Activated naive CD8-positive, alpha-beta T cell (primary cell): ENCODE measurements around the gene SH3GL1.
"Not testable (repeated sequence)": the region's sequence is repeated elsewhere in the genome, so short reads cannot be mapped to it uniquely, and the experiment has no call there.

Experiments used
- H3K27ac Mint-ChIP-seq: one replicate; pipeline ENCODE4 v1.8.0; 2021; ENCODE audit warnings: mixed read lengths
- H3K27me3 Mint-ChIP-seq: one replicate; pipeline ENCODE4 v1.8.0; 2021; ENCODE audit warnings: mixed read lengths
- H3K36me3 Mint-ChIP-seq: one replicate; pipeline ENCODE4 v1.8.0; 2021; ENCODE audit warnings: mixed read lengths
- H3K4me1 Mint-ChIP-seq: one replicate; pipeline ENCODE4 v1.8.0; 2021; ENCODE audit warnings: low read depth, mixed read lengths
- H3K4me3 Mint-ChIP-seq: one replicate; pipeline ENCODE4 v1.8.0; 2021; ENCODE audit warnings: mild to moderate bottlenecking, mixed read lengths
- H3K9me3 Mint-ChIP-seq: one replicate; pipeline ENCODE4 v1.8.0; 2021; ENCODE audit warnings: low read depth, mixed read lengths

Gene SH3GL1

GRCh38 chr19:4343370-4344307 lies 56.7 kb downstream of the SH3GL1 start, which contains the start of gene MPND:
MPND (plus strand) TSS chr19:4343562; CDS start chr19:4343594, 32 bp downstream.
- H3K4me3 Mint-ChIP-seq: peak within 1 kb of the TSS; percentile 90
- H3K27ac Mint-ChIP-seq: peak within 1 kb of the TSS; percentile 84
- H3K36me3 Mint-ChIP-seq: no peaks in the 10 kb centered on the region
- H3K4me1 Mint-ChIP-seq: peaks cover 15% of the 10 kb centered on the region
- no peaks in the 10 kb centered on the region for H3K27me3 Mint-ChIP-seq
- H3K9me3 Mint-ChIP-seq: no peaks in the 10 kb centered on the region

GRCh38 chr19:4342615-4343369 lies 57.6 kb downstream of the SH3GL1 start:
- Mint-ChIP-seq H3K36me3 (no peaks in the 10 kb centered on the region), H3K4me1 (peaks cover 22% of the 10 kb centered on the region), H3K9me3 (no peaks in the 10 kb centered on the region), H3K4me3 (peak overlapping the region; percentile 90), H3K27ac (peak overlapping the region; percentile 84), H3K27me3 (no peaks in the 10 kb centered on the region)

GRCh38 chr19:4342314-4342614 lies 58.1 kb downstream of the SH3GL1 start:
- Mint-ChIP-seq H3K9me3 (no peaks in the 10 kb centered on the region), H3K27me3 (no peaks in the 10 kb centered on the region), H3K4me1 (peaks cover 23% of the 10 kb centered on the region), H3K27ac (peak overlapping the region; percentile 84), H3K4me3 (peak overlapping the region; percentile 90), H3K36me3 (no peaks in the 10 kb centered on the region)

- peaks cover 20% of the 10 kb centered on the region for H3K4me1 Mint-ChIP-seq
- peak within 1 kb of the TSS; percentile 87 for H3K27ac Mint-ChIP-seq
- H3K27me3 Mint-ChIP-seq: no peaks in the 10 kb centered on the region
- H3K4me3 Mint-ChIP-seq: peak within 1 kb of the TSS; percentile 89
- no peaks in the 10 kb centered on the region for H3K9me3 Mint-ChIP-seq
- H3K36me3 Mint-ChIP-seq: peaks cover 7% of the 10 kb centered on the region
Observed at GRCh38 chr19:4338441-4339355, 61.6 kb downstream of the SH3GL1 start, which contains the start of gene STAP2. STAP2 (minus strand) TSS chr19:4338827; CDS start chr19:4338753, 74 bp downstream.

GRCh38 chr19:4337906-4338440 lies 62.4 kb downstream of the SH3GL1 start:
- peaks cover 17% of the 10 kb centered on the region for H3K4me1 Mint-ChIP-seq
- H3K4me3 Mint-ChIP-seq: peak overlapping the region; percentile 89
- no peaks in the 10 kb centered on the region for H3K9me3 Mint-ChIP-seq
- H3K36me3 Mint-ChIP-seq: peaks cover 7% of the 10 kb centered on the region
- H3K27me3 Mint-ChIP-seq: no peaks in the 10 kb centered on the region
- peak overlapping the region; percentile 87 for H3K27ac Mint-ChIP-seq

GRCh38 chr19:4334929-4335570 lies 65.3 kb downstream of the SH3GL1 start:
- H3K36me3 Mint-ChIP-seq: peaks cover 7% of the 10 kb centered on the region
- no peak overlapping the region for H3K27ac Mint-ChIP-seq
- H3K9me3 Mint-ChIP-seq: no peaks in the 10 kb centered on the region
- H3K4me3 Mint-ChIP-seq: no peak overlapping the region
- peaks cover 13% of the 10 kb centered on the region for H3K4me1 Mint-ChIP-seq
- no peaks in the 10 kb centered on the region for H3K27me3 Mint-ChIP-seq

GRCh38 chr19:4329858-4330257 lies 70.5 kb downstream of the SH3GL1 start:
- peak overlapping the region; percentile 54 for H3K27ac Mint-ChIP-seq
- H3K9me3 Mint-ChIP-seq: no peaks in the 10 kb centered on the region
- peak overlapping the region; percentile 67 for H3K4me3 Mint-ChIP-seq
- H3K27me3 Mint-ChIP-seq: no peaks in the 10 kb centered on the region
- peaks cover 23% of the 10 kb centered on the region for H3K4me1 Mint-ChIP-seq
- H3K36me3 Mint-ChIP-seq: peaks cover under 1% of the 10 kb centered on the region

- Mint-ChIP-seq H3K27ac (peak overlapping the region; percentile 92), H3K4me3 (peak overlapping the region; percentile 90), H3K4me1 (peaks cover 23% of the 10 kb centered on the region)
- H3K36me3 Mint-ChIP-seq, H3K27me3 Mint-ChIP-seq, H3K9me3 Mint-ChIP-seq: not testable (repeated sequence)
Observed at GRCh38 chr19:4328991-4329681, 71.2 kb downstream of the SH3GL1 start.

GRCh38 chr19:4328243-4328990 lies 71.9 kb downstream of the SH3GL1 start:
- no peaks in the 10 kb centered on the region for H3K9me3 Mint-ChIP-seq
- H3K27me3 Mint-ChIP-seq: no peaks in the 10 kb centered on the region
- no peaks in the 10 kb centered on the region for H3K36me3 Mint-ChIP-seq
- peak overlapping the region; percentile 90 for H3K4me3 Mint-ChIP-seq
- H3K27ac Mint-ChIP-seq: peak overlapping the region; percentile 92
- peaks cover 23% of the 10 kb centered on the region for H3K4me1 Mint-ChIP-seq

- Mint-ChIP-seq H3K9me3 (no peaks in the 10 kb centered on the region), H3K4me1 (peaks cover 23% of the 10 kb centered on the region), H3K36me3 (no peaks in the 10 kb centered on the region), H3K27me3 (no peaks in the 10 kb centered on the region), H3K27ac (no peak overlapping the region), H3K4me3 (peak overlapping the region; percentile 90)
Observed at GRCh38 chr19:4327877-4328242, 72.5 kb downstream of the SH3GL1 start.

GRCh38 chr19:4327252-4327876 lies 73.0 kb downstream of the SH3GL1 start:
- no peaks in the 10 kb centered on the region for H3K9me3 Mint-ChIP-seq

GRCh38 chr19:4326837-4327251 lies 73.5 kb downstream of the SH3GL1 start:
- no peak overlapping the region for H3K27ac Mint-ChIP-seq
- H3K9me3 Mint-ChIP-seq: no peaks in the 10 kb centered on the region
- no peaks in the 10 kb centered on the region for H3K36me3 Mint-ChIP-seq
- H3K4me3 Mint-ChIP-seq: peak overlapping the region; percentile 90
- peaks cover 23% of the 10 kb centered on the region for H3K4me1 Mint-ChIP-seq
- H3K27me3 Mint-ChIP-seq: no peaks in the 10 kb centered on the region

More at GRCh38 chr19:4327252-4327876, 73.0 kb downstream of the SH3GL1 start:
- Mint-ChIP-seq H3K36me3 (no peaks in the 10 kb centered on the region), H3K4me3 (peak overlapping the region; percentile 90), H3K4me1 (peaks cover 23% of the 10 kb centered on the region), H3K27ac (peak overlapping the region; percentile 34), H3K27me3 (no peaks in the 10 kb centered on the region)
